Activated CD4-positive, alpha-beta T cell treated with anti-CD3 and anti-CD28 coated beads, Interleukin-2, amount 50 U/mL, for 24 hours (primary cell): ENCODE results near the gene TAF8.

ENCODE experiments used
- DNase-seq, 2 donors: peaks; one replicate each; pipeline ENCODE4 v3.0.0-alpha.2; 2020; ENCODE audit warnings: low read depth in 1 of 2, low spot score in 1 of 2

TAF8 gene

DNA sequence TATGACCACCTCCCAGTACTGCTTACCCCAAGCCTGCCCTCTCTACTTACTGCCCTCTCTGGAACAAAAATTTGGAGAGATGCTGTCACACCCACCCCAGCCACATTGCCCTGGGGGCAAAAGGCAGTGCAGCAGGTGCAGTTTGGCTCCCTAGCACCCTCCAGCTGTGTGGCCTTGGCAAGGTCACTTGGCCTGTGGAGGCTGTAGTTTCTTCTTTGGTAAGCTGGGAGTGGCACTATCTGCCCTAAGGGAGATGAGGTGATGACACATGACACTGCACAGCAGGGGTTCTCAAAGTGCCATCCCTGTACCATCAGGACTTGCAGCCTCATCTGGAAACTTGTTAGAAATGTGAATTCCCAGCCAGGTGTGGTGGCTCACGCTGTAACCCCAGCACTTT, 44.8 kb downstream of the TAF8 start:
- no peak for DNase-seq

DNA sequence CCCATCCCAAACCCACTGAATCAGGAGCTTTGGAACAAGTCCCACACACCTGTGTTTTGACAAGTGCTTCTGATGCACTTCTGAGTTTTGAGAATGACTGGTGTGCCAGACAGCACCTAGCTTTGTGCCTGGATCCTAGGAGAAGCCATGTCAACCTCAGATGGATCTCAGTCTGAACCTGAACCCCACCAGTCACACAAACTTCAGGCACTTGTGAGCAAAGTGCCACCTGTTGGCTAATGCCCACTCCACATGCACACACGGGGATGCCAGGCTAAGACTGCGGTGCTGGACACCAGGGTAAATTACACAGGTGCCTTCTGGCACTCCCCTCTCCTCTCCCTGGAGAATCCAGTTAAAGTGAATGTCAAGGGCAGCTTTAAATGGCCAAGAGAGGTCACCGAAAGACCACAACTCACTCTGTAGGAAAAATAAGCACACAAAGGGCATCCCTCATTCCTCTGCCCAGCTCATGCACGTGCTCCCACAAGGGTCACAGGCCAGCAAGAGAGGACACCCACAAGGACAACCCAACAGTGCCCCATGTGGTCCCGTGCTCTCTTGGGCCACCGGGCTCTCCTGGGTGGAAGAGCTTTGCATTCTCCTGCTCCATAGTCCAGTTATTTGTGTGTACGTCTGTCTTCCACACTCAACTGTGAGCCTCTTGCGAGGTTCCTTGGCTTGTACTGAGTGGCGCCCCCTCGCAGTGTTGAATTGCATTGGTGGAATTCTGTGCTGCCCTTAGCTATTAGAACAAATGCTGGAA, 45.6 kb downstream of the TAF8 start:
- DNase-seq, result no peak

DNA sequence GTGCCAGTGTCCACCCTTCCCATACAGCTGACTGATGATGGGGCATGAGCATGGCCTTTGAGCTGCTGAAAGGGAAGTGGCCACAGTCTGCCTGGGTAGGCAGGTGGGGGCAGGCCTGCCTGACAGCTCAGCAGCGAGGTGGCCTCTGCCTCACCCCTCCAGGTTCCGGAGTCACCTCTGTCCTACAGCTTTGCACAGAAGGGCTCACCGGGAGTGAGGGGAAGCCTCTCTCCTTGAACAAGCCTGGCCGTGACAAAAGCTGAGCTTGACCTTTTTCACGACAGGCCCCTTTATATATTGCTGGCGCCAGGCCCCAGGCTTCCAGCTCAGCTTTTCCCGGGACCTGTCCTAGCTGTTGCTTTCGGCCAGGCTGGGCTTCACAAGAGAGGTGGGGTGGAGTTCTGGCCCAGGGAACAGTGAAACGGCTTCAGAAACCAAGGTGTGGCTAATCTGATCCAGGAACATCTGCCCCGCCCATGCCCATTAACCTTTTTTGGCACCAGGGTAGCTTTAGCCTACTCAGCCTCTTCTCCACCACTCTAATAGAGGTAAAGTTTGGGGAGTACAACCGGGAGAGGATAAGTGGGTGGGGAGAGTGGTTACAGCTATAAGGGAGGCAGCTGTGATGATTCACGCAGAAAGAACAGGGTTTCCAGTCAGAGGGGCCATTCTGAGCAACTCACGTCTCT, 49.2 kb downstream of the TAF8 start:
- DNase-seq, result no peak

DNA sequence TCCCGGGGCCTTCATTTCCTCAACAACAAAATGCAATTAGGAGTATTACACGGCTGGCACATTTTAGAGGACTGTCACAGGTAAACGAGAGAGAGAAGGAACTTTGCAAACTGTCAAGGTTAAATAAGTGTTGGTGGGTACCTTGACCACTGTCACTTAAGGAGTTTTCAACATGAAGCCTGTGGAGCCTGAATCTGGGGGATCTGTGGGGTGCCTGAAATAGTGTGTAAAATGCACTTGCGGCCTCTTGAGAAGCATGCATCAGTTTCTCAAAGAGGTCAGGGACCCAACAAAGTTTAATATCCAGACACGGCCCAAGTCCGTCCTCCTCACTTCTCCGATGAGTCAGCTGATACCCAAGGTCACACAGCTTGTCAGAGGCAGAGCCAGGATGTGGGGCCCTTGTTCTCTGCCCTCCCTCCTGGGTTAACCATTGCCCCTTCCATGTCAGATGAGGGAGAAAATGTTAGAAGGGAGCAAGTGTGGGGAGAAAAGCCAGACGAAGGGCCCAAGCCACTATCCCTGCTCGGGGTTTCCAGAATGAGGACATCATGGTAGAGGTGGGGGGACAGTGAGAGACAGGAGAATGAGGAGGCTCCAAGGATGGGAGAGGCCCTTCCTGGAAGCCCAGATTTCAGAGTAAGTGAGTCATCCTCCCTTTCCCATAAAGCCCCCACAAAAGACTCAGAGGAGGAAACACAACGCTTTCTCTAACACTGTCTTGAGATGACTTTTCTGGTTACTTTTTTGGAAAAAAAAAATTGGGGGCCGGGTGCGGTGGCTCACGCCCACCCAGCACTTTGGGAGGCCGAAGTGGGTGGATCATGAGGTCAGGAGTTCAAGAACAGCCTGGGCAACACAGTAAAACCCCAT, 49.9 kb downstream of the TAF8 start:
- no peak for DNase-seq

DNA sequence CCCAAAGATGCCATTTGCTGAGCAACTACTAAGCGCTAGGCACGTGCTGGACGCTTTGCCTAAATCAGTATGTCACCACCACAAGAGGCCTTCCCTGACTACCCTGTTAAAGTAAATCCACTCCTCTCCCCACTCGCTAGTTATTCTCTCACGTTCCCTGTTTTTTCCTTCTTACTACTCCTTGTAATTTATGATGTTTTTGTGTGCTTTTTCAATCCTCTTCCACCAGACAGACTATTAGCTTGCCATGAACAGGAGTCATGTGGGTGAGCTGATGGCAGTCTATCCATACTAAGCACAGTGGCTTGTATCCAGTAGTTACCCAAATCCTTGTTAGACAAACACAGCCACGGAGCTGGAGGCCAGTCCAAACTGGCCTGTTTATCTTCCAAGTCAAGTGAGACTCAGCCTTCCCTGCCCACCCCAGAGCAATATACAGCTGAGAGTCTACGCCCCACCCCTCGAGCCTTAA, 50.9 kb downstream of the TAF8 start:
- DNase-seq, result no peak

DNA sequence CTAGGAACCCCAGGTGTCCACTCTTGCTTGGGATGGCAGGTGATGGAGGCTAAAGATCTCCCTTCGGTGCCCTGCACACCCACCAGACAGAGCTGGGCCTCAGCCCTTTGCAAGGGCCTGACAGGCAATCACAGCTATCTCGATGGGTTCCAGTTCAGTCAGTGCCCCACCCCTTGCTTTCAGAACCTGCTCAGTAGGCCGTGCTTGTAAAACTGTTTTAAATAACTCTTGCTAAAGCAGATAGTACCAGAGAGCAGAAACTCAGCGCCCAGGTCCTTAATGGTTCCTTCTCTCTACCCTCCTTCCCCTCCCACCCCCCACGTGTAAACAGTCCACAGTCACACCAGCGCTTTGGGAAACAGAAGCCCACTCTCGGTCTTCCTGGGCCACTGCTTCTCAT, 52.9 kb downstream of the TAF8 start:
- DNase-seq, result no peak

DNA sequence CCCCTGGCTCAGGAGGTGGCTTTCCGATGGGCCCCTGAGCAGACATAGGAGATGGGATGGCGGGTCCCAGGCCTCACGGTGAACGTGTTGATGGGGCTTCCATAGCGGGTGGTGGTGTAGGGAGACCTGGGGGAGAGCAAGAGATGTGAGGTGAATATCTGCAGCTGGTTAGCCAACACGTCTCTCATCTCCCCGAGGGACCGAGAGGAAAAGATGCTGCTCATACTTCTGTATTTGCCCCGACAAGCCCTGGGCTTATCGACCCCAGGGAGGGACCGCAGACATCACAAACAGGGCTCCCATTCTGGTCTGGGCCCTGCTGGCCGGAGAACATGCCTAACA, 53.4 kb downstream of the TAF8 start:
- DNase-seq, result no peak

DNA sequence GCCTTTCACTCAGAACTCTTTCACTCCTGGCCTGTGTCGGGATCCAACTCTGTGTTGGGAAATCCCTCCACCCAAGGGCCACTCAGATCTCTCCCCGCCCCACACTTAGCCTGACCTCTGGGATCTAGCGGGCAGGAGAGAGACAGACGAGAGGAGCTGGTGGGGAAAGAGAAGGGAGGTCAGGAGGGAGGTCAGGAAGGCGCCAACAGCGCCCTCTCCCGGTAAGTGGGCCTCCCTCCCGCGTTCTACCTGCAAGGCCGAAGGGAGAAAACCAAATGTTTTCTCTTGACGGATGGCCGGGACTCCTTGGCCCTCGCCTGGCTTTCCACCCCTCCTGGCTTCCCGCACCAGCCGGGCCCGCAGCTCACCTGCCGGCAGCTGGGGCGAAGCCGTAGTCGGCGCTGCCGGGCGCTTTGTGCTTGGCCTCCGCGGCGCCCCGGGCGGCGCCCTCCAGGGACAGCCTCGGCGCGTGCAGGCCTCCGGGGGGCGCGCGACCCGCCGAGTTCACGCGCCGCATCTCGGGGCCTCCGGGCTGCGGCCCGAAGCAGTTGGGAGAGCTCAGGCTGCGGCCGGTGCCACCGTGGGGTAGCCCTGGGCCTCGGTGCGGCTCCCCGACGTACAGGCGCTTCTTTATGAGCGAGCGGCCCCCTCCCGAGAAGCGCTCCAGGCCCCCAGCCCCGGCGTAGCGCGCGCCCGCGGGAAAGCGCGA, 53.9 kb downstream of the TAF8 start:
- DNase-seq, result peak; percentile 54 to 61

DNA sequence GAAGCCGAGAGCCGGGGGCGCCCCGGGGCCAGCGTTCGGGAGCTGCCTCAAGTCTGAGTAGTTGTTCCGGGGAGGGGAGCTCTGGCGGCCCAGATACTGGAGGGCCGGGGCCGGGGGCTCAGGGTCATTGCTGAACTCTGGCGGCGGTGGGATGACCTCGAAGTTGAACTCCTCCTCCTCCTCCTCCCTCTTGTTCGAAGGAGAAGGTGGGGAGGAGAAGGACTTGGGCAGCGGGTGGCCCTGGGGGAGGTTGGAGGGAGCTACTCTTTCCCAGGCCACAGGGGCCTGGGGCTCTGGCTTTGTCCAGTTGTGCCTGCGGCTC, 54.4 kb downstream of the TAF8 start:
- DNase-seq, result no peak

DNA sequence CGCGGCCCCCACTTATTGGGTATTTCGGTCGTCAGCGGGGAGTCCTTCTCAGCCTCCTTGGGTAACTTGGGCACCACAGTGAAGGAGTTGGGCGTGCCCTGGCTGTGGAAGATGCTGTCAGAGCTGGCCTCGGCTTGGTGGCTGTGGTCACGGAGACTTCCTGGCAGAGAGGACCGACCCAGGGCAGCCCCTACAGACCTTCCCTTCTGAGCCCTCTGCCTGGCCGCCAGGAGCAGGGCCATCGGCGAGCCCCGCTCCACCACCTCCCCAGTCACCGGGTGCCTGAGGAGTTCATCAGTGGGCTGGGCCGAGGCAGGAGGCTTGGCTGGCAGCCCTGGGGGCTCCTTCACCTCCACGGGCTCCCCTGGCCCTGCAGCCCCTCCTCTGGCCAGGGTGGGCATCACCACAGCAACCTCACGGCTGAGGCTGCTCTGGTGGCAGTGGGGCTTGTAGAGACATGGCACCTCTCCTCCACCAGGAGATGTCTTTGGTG, 54.9 kb downstream of the TAF8 start:
- DNase-seq, result no peak

DNA sequence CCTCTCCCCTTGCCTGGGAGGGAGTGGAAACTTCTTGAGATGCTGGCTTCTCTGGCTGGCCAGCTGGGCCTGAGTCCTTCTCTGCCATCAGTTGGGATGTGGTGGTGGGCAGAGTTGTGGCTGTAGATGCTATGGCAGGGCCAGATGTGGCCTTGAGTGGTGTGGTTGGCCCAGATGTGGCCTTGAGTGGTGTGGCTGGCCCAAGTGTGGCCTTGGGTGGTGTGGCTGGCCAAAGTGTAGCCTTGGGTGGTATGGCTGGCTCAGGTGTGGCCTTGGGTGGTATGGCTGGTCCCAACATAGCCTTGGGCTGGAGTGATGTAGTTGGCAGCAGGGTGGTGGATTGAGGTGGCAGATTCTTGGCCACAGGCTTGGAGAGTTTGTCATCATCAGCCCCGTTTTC, 55.4 kb downstream of the TAF8 start:
- no peak for DNase-seq

DNA sequence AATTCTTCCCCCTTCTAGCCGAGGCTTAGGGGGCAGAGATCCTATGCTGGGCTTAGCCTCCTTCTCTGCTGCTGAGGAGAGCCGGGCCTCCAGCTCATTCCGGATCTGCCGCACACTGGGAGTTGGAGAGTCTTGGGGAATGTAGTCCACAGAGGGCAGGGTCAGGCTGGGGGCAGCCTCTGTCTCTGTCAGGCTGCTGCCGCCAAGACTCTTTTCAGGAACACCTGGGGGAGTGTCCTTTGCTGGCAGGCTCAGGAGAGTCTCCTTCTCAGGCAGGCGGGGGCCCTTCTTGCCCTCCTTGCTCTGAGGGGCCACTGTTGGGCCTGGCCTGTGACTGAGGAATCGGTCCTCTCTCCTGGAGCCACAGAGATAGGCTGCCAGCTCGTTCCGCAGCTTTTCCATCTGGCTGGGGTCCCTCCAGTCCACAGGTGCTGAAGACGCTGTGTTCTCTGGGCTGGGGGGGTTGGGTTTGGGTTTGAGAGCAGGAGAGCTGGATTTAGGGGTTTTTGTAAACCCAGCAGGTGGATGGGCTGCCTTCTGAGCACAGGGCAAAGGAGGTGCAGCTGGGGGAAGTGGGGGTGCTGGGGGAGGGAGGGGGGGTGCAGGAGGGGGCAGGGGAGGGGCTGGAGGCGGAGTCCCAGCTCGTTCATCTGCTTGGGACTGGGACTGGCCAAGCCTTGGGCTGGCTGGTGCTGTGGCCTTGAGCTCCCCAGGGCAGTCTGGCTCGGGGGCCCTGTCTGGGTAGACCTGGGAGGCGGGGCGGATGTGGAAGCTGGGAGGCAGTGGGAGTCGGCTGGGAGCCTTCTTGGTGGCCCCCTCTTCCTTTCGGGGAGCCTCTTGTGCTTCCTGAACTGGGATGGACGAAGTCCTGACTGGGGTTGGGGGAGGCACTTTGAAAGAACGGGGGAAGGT, 56.0 kb downstream of the TAF8 start:
- DNase-seq, result no peak

DNA sequence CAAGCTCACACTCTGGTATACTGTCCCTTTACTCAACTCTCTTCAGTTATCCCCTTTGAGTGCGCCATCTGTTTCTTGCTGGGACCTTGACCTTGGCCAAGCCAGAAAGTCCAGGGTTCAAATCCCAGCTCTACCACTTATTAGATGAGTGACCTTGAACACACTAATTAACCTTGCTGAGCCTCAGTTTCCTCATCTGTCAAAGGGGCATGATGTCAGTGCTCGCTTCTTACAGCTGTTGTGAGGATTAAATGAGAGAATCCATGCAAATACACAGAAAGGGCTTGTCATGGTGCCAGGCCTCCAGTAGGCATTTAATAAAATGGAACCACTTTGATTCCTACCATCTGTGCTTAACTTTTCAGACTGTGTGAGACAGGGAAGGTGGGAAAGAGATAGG, 57.7 kb downstream of the TAF8 start:
- no peak for DNase-seq

DNA sequence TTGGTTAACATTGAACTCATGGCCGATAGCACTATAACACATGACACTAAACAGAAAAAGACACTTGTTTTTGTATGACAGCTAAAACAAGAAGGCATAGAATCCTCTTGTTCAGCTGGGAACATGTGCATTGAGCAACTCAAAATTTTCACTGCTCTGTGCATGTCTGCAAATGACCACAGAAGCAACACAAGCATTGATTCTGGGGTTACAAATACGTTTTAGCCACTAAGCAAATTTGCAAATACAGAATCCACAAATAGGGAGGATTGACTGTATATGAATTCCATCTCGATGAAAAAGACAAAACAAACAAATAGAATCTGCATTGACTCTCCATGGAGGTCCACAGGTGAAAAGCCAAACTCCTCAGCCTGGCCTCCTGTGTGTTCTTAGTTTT, 60.4 kb downstream of the TAF8 start:
- DNase-seq, result no peak

DNA sequence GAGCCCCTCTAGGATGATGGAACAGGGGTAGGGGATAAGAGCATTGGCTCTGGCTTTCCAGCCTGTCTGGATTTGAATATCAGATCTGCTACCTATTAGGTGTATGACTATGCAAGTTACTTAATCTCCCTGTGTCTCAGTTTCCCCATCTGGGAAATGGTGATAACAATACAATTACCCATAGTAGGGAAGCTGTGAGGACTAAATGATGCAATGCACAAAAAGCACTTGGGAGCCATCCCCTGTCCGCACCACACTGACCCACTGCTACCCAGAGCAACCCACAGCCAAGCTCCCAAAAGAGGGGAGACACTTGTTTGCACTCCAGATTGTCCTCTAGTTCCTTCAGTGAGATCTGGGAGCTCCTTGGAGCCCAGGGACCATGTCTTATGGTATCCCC, 62.0 kb downstream of the TAF8 start:
- no peak for DNase-seq

DNA sequence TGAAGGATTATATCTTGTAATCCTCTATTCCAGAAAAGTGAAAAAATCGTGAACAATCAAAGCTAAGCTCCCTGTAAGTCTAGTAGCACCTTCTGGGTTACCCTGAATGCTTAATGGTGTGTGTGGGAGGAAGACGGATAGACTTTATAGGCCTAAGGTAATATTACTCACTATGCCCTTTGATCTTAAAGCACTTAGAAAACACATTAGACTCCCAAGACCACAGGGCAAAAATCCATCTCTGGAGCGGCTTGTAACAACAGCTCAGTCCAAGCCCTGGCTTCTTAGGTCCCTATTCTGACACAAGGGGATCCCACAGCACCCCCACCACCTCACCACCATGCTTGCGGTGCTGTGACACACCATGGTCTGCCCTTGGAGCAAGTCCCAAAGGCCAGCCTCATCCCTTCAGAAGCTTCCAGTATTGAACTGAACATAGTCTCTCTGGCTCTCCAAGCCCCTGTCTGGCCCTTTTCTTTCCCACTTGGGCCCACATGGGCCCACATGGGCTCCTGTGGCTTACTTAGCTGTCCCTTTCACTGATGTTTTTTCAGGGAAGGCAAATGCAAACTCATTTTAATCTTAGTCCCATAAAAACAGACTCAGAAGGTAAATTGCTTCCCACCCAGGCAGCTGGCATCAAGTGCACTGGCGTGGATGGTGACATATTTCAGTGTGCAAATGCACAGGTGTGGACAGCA, 63.8 kb downstream of the TAF8 start:
- no peak for DNase-seq

DNA sequence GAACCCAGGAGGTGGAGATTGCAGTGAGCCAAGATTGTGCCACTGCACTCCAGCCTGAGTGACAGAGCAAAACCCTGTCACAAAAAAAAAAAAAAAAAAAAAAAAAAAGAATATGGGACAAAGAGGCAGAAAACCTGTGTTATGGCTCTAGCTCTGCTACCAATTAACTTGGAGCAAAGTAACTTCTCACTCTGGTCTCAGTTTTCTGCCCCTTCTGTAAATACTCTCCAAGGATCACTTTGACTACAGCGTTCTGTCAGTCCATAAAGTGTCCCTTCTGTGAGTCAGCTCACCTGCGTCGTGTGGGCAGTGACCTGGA, 67.5 kb downstream of the TAF8 start:
- no peak for DNase-seq

DNA sequence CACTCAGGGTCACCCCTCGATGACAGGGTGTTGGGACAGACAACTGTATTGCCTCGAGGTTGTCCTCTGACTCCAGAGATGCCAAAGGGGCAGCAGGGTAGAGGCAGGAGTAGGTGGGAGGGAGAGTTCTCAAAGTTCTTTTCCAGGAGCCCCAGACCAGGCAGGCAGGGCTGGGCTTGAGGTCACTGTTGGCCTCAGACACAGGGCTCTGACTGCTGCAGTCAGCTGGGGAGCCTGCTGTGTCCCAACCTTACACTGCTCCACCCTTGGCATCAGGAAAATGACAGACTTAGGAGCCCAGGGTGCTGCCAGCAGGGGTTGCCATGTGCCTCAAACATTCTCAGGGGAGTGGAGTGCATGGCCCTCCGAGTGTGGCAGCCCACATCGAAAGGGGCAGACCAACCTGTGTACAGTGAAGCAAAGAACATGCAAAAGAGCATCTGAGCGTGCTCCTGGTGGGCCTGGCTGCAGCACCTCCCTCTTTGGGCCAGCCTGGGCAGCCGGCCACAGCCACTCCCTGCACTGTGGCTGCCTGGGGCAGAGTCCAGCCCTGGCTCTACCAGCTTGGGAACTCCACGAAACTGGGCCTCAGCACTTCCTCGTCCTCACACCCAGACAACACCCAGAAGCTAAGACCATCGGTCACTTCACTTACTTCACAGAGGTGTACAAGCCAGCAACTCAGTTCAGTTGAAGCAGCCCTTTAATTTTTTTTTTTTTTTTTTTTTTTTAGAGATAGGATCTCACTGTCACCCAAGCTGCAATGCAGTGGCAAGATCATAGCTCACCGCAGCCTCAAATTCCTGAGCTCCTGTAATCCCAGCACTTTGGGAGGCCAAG, 68.1 kb downstream of the TAF8 start:
- DNase-seq, result no peak
